PC-3 (cell line): ENCODE measurements around the gene DUSP8.

Experiments used
- EZH2 ChIP-seq: fragments of 300-600 bp; sonication (generic); IDR thresholded peaks from one replicate; pipeline ENCODE4 v1.6.1; 2017; ENCODE audit warnings: antibody characterized with exemption, mild to moderate bottlenecking, low read length; ENCODE audit not compliant: unreplicated experiment
- EZH2phosphoT487 ChIP-seq: fragments of 300-600 bp; sonication (generic); IDR thresholded peaks from 2 replicates; pipeline ENCODE4 v1.6.1; 2018; ENCODE audit warnings: mild to moderate bottlenecking, antibody characterized with exemption, low read length, borderline replicate concordance
- TF ChIP-seq, protein P1 (sequence below): fragments of 300-600 bp; sonication (generic); conservative IDR thresholded peaks from 2 replicates; pipeline ENCODE4 v1.5.1; 2017; ENCODE audit warnings: antibody characterized with exemption, low read depth, mild to moderate bottlenecking, low read length

DNA sequence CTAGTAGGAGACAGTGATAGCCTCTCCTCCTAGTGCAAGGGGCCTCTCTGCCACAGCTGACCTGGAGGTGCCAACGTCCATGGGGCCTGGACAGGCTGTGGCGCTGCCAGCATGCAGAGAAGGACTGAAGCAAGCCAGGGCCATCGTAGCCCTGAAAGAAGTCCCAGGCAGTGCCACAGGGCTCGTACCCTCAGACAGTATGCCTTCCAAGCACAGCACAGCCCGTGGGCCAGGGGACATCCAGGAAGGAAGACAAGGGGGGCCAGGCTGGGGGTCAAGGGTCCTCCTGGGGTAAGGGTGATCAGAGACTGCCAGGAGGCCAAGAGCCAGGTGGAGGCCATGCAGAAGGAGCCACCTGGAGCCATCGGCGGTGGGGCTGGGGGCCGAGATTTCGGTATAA lies 65.1 kb downstream of the DUSP8 start:
- TF ChIP-seq EZH2 (no peak), EZH2phosphoT487 (no peak)
- TF ChIP-seq, protein P1, sequence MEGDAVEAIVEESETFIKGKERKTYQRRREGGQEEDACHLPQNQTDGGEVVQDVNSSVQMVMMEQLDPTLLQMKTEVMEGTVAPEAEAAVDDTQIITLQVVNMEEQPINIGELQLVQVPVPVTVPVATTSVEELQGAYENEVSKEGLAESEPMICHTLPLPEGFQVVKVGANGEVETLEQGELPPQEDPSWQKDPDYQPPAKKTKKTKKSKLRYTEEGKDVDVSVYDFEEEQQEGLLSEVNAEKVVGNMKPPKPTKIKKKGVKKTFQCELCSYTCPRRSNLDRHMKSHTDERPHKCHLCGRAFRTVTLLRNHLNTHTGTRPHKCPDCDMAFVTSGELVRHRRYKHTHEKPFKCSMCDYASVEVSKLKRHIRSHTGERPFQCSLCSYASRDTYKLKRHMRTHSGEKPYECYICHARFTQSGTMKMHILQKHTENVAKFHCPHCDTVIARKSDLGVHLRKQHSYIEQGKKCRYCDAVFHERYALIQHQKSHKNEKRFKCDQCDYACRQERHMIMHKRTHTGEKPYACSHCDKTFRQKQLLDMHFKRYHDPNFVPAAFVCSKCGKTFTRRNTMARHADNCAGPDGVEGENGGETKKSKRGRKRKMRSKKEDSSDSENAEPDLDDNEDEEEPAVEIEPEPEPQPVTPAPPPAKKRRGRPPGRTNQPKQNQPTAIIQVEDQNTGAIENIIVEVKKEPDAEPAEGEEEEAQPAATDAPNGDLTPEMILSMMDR, result no peak
